GM19025 (cell line): ENCODE measurements around the gene ZBTB12.
"Not testable (repeated sequence)": the region's sequence is repeated elsewhere in the genome, so short reads cannot be mapped to it uniquely, and the experiment has no call there.

Experiments
- ATAC-seq: cut with Tn5 transposase; IDR thresholded peaks from one replicate; pipeline ENCODE4 v1.9.1; 2021; ENCODE audit warnings: mild to moderate bottlenecking, low read depth, moderate library complexity; ENCODE audit not compliant: unreplicated experiment

Gene ZBTB12

DNA sequence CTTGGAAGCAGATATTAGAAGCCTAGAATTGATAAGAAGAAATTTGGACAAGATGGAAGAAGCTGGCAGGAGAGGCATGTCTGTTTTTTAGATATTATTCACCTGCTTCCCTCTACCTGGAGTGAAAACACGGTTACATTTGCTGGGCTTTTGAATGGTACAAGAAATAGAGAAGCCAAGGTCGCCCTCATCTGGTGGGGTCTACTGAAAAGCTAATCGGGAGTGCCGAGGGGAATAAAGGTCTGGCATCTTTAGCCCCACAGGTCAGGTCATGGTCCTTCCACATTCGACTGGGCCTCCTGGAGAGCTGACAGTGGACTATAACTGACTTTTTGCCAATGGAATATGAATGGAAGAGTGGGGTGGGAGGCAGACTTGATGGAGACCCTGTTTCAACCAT is 21.1 kb upstream of the ZBTB12 start:
- no peak for ATAC-seq

DNA sequence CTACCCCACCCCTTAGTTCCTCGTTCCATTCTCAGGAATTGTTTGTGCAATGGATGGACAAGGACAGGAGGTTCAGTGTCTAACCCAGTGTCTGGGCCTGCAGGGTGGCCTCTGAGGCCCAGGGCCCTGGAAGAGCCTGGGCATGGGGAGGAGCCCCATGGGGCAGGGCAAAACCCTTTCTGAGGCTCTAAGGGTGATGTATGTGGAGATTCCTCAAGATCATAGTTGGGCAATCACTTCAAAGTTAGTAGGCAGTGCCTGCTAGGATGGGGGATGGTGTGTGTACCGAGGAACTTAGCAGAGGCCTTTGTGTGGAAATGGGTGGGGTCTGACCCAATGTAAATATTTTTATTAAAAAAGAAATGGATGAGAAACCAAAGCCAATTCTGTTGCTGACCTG is 18.9 kb upstream of the ZBTB12 start:
- ATAC-seq, result no peak

DNA sequence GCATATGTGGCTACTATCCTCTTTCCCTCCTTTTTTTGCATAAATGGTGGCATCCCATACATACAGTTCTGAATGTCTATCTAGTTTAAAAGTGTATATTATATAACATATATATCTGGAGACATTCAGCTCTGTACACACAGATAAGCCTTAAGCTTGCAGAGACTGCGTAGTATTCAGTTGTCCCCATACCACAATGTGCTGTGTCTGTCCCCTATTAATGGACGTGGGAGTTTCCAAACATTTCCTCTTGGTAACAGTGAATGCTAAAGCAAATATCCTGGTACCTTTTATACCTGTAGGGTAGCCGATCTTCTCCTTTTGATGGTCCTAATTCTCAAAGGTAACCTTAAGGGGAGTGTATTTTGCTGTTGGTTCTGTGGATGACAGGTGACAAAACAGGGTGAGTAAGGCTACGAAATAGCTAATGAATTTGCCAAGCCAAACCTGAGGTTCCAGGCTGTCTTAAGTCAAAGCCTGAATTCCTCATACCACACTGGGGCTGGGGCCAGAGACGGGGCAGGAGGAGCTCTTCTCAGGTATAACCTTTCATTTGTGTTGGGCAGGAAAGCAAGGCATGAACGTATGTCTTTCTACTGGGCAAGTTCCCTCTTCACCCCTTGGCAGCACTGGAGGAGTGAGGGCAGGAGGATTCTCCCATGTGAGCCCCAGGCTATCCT is 17.9 kb upstream of the ZBTB12 start:
- no peak for ATAC-seq

GRCh38 chr6:31918069-31918720 is 16.3 kb upstream of the ZBTB12 start:
- no peak for ATAC-seq

- ATAC-seq, result no peak
These were observed 13.9 kb upstream of the ZBTB12 start for GRCh38 chr6:31915756-31916155.

GRCh38 chr6:31915351-31915750 is 13.5 kb upstream of the ZBTB12 start:
- ATAC-seq, result no peak

- ATAC-seq, result no peak
These were observed 10.1 kb upstream of the ZBTB12 start for GRCh38 chr6:31911826-31912585.

- not testable (repeated sequence) for ATAC-seq
These were observed 7.4 kb upstream of the ZBTB12 start for GRCh38 chr6:31909298-31909697.

DNA sequence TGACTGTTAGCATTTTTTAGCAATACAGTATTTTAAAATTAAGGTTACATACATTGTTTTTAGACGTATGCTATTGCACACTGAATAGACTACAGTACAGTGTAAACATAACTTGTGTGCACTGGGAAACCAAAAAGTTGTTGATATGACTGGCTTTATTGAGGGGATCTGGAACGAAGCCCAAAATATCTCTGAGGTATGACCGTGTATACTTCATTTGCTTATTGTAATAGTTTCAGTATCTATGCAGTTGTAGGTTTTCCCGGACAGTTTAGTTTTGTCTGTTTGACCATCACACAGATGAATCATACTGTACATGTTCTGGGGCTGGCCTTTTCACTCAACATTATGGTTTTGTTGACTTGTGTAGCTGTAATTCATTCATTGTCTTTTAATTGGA is 6.9 kb upstream of the ZBTB12 start:
- ATAC-seq, result no peak

- not testable (repeated sequence) for ATAC-seq
These were observed 6.4 kb upstream of the ZBTB12 start for GRCh38 chr6:31908255-31908654.

DNA sequence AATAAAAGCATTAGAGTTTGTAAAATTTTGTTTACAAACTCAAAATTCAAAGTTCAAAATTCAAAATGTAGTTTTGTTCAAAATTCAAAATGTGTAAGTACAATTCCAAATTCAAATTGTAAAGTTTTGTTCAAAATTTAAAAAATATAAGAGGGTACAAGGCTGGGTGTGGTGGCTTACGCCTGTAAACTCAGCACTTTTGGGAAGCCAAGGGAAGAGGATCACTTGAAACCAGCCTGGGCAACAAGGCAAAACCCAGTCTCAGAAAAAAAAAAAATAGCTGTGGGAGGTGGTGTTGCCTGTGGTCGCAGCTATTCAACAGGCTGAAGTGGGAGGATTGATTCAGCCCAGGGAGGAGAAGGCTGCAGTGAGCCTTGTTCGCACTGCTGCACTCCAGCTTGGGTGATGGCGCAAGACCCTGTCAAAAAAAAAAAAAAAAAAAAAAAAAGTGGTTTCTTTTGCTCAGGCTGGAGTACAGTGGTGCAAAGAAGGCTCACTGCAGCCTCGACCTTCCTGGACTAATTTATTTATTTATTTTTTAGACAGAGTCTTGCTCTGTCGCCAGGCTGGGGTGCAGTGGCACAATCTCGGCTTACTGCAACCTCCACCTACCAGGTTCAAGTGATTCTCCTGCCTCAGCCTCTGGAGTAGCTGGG is 5.4 kb upstream of the ZBTB12 start:
- ATAC-seq, result no peak

DNA sequence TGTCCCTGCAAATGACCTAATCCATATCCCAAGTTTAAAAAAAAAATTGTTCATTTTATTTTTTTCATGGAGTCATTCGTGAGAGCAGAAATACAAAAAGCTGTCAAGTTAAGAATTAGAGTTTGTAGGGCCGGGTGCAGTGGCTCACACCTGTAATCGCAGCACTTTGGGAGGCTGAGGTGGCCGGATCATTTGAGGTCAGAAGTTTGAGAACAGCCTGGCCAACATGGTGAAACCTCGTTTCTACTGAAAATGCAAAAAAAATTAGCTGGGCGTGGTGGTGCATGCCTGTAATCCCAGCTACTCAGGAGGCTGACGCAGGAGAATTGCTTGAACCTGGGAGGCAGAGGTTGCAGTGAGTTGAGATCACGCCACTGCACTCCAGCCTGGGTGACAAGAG is 4.8 kb upstream of the ZBTB12 start:
- ATAC-seq, result not testable (repeated sequence)

GRCh38 chr6:31906122-31906521 is 4.2 kb upstream of the ZBTB12 start:
- no peak for ATAC-seq

DNA sequence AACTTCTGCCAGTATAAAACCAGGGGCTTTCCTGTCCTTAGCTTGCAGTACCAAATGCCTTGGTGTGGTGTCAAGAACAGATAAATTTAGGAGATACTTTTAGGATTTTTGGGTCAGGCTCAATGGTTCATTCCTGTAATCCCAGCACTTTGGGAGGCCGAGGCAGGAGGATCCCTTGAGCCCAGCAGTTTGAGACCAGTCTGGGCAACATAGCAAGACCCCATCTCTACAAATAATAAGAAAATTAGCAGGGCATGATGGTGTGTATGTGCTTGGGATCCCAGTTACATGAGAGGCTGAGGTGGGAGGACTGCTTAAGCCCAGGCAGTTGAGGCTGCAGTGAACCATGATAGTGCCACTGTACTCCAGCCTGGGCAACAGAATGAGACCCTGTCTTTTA is 3.2 kb upstream of the ZBTB12 start:
- no peak for ATAC-seq

GRCh38 chr6:31903957-31904356 is 2.1 kb upstream of the ZBTB12 start:
- ATAC-seq, result no peak

DNA sequence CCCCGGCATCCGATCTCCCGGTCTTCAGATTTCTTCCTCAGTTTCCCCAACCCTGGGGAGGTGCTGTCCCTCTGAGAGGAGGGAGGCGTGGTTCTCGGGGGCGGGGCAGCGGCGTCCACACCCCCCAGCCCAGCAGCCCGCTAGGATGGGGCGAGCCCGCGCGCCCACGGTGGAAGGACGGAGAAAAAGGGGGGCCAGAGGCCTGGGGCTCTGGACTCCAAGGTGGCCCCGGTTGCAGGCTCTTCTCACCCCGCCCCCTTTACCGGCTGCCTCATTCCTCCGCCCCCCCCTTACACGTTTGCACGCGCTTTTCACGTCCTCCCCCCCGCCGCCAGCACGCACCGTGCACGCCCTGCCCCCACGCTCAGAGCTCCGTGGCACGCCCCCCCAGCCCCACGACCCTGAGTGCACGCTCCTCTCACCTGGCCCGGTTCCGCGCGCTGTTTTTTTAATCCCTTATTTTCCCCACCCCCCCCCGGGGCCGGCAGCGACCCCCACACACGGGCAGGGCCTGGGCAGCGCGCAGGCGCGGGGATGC is 402 bp downstream of the ZBTB12 start:
- no peak for ATAC-seq

DNA sequence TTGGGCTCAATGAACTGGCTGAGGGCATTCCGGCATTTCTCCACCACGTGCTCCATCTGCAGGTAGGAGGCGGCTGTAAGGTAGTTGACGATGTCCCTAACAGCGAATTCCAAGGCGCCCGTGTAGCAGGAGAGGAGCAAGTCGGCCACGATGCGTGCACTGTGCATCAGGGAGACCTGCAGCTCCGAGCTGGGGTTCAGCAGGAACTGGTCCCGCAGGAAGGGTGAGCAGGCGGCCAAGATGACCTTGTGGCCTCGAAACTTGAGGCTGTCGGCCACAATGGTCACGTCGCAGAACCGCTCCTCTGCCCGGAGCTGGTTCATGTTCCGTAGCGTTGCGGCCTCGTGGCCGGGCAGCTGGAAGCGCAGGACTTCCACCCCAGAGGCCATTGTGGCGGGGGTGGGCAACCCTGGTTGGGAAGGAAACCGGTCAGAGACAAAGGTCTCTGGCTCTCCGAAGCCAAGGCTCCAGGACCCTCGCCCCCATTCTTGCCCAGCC is 920 bp downstream of the ZBTB12 start:
- ATAC-seq, result no peak

- no peak for ATAC-seq
These were observed 1.8 kb downstream of the ZBTB12 start for GRCh38 chr6:31899882-31900722.

- no peak for ATAC-seq
These were observed 2.7 kb downstream of the ZBTB12 start for GRCh38 chr6:31899215-31899614.
